WTC11 (cell line): ENCODE data around the gene DNAH7. TPM values are rescaled to one million over a fixed set of nuclear protein-coding genes. Genes with fewer than 3 reads are reported as not detected.
A peak's percentile ranks its signal among the peaks of the same experiment; 100 is the strongest.

Experiments used
- ATAC-seq: fragments of 200-7000 bp; cut with Tn5 transposase; 2 replicates; pipeline ENCODE4 v1.10.0; 2021; ENCODE audit warnings: mild to moderate bottlenecking, moderate library complexity
- CTCF ChIA-PET: fragments of 300-600 bp; sonication (Branson Sonifier 250); formaldehyde crosslinking; loops from one replicate; lab custom pipeline; 2021; ENCODE audit warnings: antibody characterized with exemption; lab: Charles Lee
- POLR2A ChIA-PET: fragments of 350-600 bp; sonication (Branson Sonifier 250); formaldehyde crosslinking; loops from one replicate; lab custom pipeline; 2021; ENCODE audit warnings: antibody characterized with exemption; lab: Charles Lee
- DNase-seq: peaks from one replicate; pipeline ENCODE4 v3.0.0; 2021; ENCODE audit warnings: low spot score
- H3K27ac Mint-ChIP-seq: 2 replicates; pipeline ENCODE4 v1.8.0; 2021; ENCODE audit warnings: mixed read lengths
- H3K27me3 Mint-ChIP-seq: 2 replicates; pipeline ENCODE4 v1.8.0; 2021; ENCODE audit warnings: low read depth, mild to moderate bottlenecking, moderate library complexity, mixed read lengths
- H3K36me3 Mint-ChIP-seq: 2 replicates; pipeline ENCODE4 v1.8.0; 2021; ENCODE audit warnings: mixed read lengths
- H3K4me1 Mint-ChIP-seq: 2 replicates; pipeline ENCODE4 v1.8.0; 2022; ENCODE audit warnings: mixed read lengths
- H3K4me3 Mint-ChIP-seq: 2 replicates; pipeline ENCODE4 v1.8.0; 2021; ENCODE audit warnings: mild to moderate bottlenecking, moderate library complexity, mixed read lengths
- H3K9me3 Mint-ChIP-seq: 2 replicates; pipeline ENCODE4 v1.8.0; 2021; ENCODE audit warnings: mixed read lengths
- FOXP1 ChIP-seq: sonication (generic); formaldehyde crosslinking; IDR thresholded peaks from 2 replicates; pipeline ENCODE4 v1.8.0; 2022; ENCODE audit warnings: missing genetic modification reagents, mild to moderate bottlenecking, moderate library complexity, borderline replicate concordance
- GRHL2 ChIP-seq: fragments of 250-450 bp; sonication (Bioruptor Pico); IDR thresholded peaks from 2 replicates; pipeline ENCODE4 v1.8.0; 2022; ENCODE audit warnings: mild to moderate bottlenecking, moderate library complexity; ENCODE audit not compliant: insufficient replicate concordance, severe bottlenecking
- GTF2I ChIP-seq: fragments of 250-450 bp; sonication (Bioruptor Pico); conservative IDR thresholded peaks from 2 replicates; pipeline ENCODE4 v1.4.0; 2021; ENCODE audit warnings: mild to moderate bottlenecking
- HMGXB4 ChIP-seq: sonication (generic); formaldehyde crosslinking; IDR thresholded peaks from 2 replicates; pipeline ENCODE4 v1.8.1; 2023; ENCODE audit warnings: mild to moderate bottlenecking, moderate library complexity, missing genetic modification reagents
- MLX ChIP-seq: sonication (generic); formaldehyde crosslinking; IDR thresholded peaks from 2 replicates; pipeline ENCODE4 v1.8.1; 2023; ENCODE audit warnings: mild to moderate bottlenecking, missing genetic modification reagents, moderate library complexity
- MYBL2 ChIP-seq: sonication (generic); formaldehyde crosslinking; IDR thresholded peaks from 2 replicates; pipeline ENCODE4 v1.8.1; 2023; ENCODE audit warnings: mild to moderate bottlenecking, moderate library complexity, missing genetic modification reagents
- NFYB ChIP-seq: sonication (generic); formaldehyde crosslinking; conservative IDR thresholded peaks from 2 replicates; pipeline ENCODE4 v1.8.0; 2022; ENCODE audit warnings: low read depth, missing genetic modification reagents
- SOX15 ChIP-seq: fragments of 250-450 bp; sonication (Bioruptor Pico); IDR thresholded peaks from 2 replicates; pipeline ENCODE4 v1.9.0; 2021; ENCODE audit warnings: mild to moderate bottlenecking
- TEAD4 ChIP-seq: sonication (generic); formaldehyde crosslinking; IDR thresholded peaks from 2 replicates; pipeline ENCODE4 v1.8.0; 2022; ENCODE audit warnings: mild to moderate bottlenecking, missing genetic modification reagents
- TP53 ChIP-seq: sonication (generic); formaldehyde crosslinking; IDR thresholded peaks from 2 replicates; pipeline ENCODE4 v1.8.1; 2023; ENCODE audit warnings: mild to moderate bottlenecking, missing genetic modification reagents
- USF1 ChIP-seq: sonication (generic); formaldehyde crosslinking; IDR thresholded peaks from 2 replicates; pipeline ENCODE4 v1.8.0; 2022; ENCODE audit warnings: mild to moderate bottlenecking, missing genetic modification reagents
- USF2 ChIP-seq: sonication (generic); formaldehyde crosslinking; IDR thresholded peaks from 2 replicates; pipeline ENCODE4 v1.8.1; 2023; ENCODE audit warnings: mild to moderate bottlenecking, missing genetic modification reagents, moderate library complexity
- ZBTB21 ChIP-seq: sonication (generic); formaldehyde crosslinking; IDR thresholded peaks from 2 replicates; pipeline ENCODE4 v1.8.1; 2023; ENCODE audit warnings: mild to moderate bottlenecking, missing genetic modification reagents, borderline replicate concordance
- ZBTB43 ChIP-seq: sonication (generic); formaldehyde crosslinking; IDR thresholded peaks from 2 replicates; pipeline ENCODE4 v1.8.1; 2023; ENCODE audit warnings: mild to moderate bottlenecking, missing genetic modification reagents
- ZMAT4 ChIP-seq: fragments of 250-450 bp; sonication (Bioruptor Pico); IDR thresholded peaks from 2 replicates; pipeline ENCODE4 v1.9.0; 2021; ENCODE audit warnings: mild to moderate bottlenecking
- ZNF121 ChIP-seq: sonication (generic); formaldehyde crosslinking; IDR thresholded peaks from 2 replicates; pipeline ENCODE4 v1.8.0; 2023; ENCODE audit warnings: missing genetic modification reagents
- ZNF263 ChIP-seq: sonication (generic); formaldehyde crosslinking; IDR thresholded peaks from 2 replicates; pipeline ENCODE4 v1.8.1; 2022; ENCODE audit warnings: low read depth, mild to moderate bottlenecking, moderate library complexity, missing genetic modification reagents
- ZNF512 ChIP-seq: sonication (generic); formaldehyde crosslinking; IDR thresholded peaks from 2 replicates; pipeline ENCODE4 v1.8.1; 2022; ENCODE audit warnings: missing genetic modification reagents, borderline replicate concordance
- total RNA-seq: library from RNA; stranded (reverse); gene quantifications from 3 replicates; pipeline ENCODE4 v1.2.3, GENCODE V29; 2021

The DNAH7 gene
- total RNA-seq, 1 experiment from 2014 or later: 0.04 TPM

- ATAC-seq (peak; percentile 73), DNase-seq (no peak)
- TF ChIP-seq MYBL2 (no peak), TP53 (CRISPR knock-in tag) (no peak), GTF2I (CRISPR knock-in tag) (no peak), NFYB (CRISPR knock-in tag) (no peak), ZNF263 (CRISPR knock-in tag) (no peak), FOXP1 (CRISPR knock-in tag) (no peak), GRHL2 (no peak), USF2 (CRISPR knock-in tag) (no peak), ZMAT4 (CRISPR knock-in tag) (no peak), MLX (CRISPR knock-in tag) (no peak), ZNF121 (CRISPR knock-in tag) (no peak)
- CTCF ChIA-PET: interaction anchor here (0.6 to 1.2 kb wide), 3 partner anchors 83 to 109 kb away, joined by 3 to 4 read pairs (median 3); no protein-coding TSS in a partner anchor
- Mint-ChIP-seq H3K4me1 (peaks cover 11% of the 10 kb centered on the region; the same call in 1 of the 2 replicates), H3K4me3 (no peak overlapping the region), H3K9me3 (peaks cover 20% of the 10 kb centered on the region), H3K27me3 (no peaks in the 10 kb centered on the region), H3K27ac (no peak overlapping the region), H3K36me3 (peaks cover 6% of the 10 kb centered on the region)
- POLR2A ChIA-PET: no interaction called here
Measured at GRCh38 chr2:195759877-195760276, 308.8 kb downstream of the DNAH7 start.

- no peak overlapping the region for H3K27ac Mint-ChIP-seq
- H3K4me1 Mint-ChIP-seq: peaks cover 11% of the 10 kb centered on the region; the same call in 1 of the 2 replicates
- ChIA-PET CTCF (interaction anchor here (1.0 kb wide), 1 partner anchor 310 kb away, joined by 3 read pairs; the partner anchor contains the start of gene DNAH7), POLR2A (no interaction called here)
- no peak for DNase-seq
- H3K4me3 Mint-ChIP-seq: no peak overlapping the region
- H3K9me3 Mint-ChIP-seq: peaks cover 12% of the 10 kb centered on the region
- TF ChIP-seq HMGXB4 (CRISPR knock-in tag) (no peak), FOXP1 (CRISPR knock-in tag) (no peak), ZNF512 (CRISPR knock-in tag) (no peak), SOX15 (CRISPR knock-in tag) (no peak), TP53 (CRISPR knock-in tag) (no peak), ZBTB43 (CRISPR knock-in tag) (no peak), MYBL2 (no peak), ZBTB21 (CRISPR knock-in tag) (no peak), USF1 (CRISPR knock-in tag) (no peak), TEAD4 (no peak)
- no peak; the same call in 1 of the 2 replicates for ATAC-seq
- H3K36me3 Mint-ChIP-seq: no peaks in the 10 kb centered on the region
- H3K27me3 Mint-ChIP-seq: no peaks in the 10 kb centered on the region
Measured at GRCh38 chr2:195758846-195759245, 309.8 kb downstream of the DNAH7 start.
